Upper lobe of left lung (tissue), 4 donors: ENCODE data around the gene PCDH12.

Experiments used
- EP300 ChIP-seq, 4 donors: sonication (generic); formaldehyde crosslinking; IDR thresholded peaks; one replicate each; pipeline ENCODE4 v1.5.1; 2017; ENCODE audit warnings: antibody characterized with exemption in 4 of 4, control low read depth in 2 of 4
- POLR2A ChIP-seq, 4 donors: fragments of 450-650 bp; IDR thresholded peaks; one replicate each; pipeline ENCODE4 v1.5.1; 2016 to 2017; ENCODE audit warnings: antibody characterized with exemption in 4 of 4, mild to moderate bottlenecking in 2 of 4
- POLR2AphosphoS5 ChIP-seq, 2 donors: sonication (generic); formaldehyde crosslinking; IDR thresholded peaks; one replicate each; pipeline ENCODE4 v1.5.1; 2017; ENCODE audit warnings: antibody characterized with exemption in 2 of 2
- TF ChIP-seq, protein P1 (sequence below), 6 experiments: fragments of 450-650 bp in 4 of 6; fragments of 200-600 bp in 2 of 6; sonication (generic) in 2 of 6; IDR thresholded peaks; one replicate each; pipeline ENCODE4 v1.5.1; 2016 to 2019; ENCODE audit warnings: antibody characterized with exemption in 6 of 6

DNA sequence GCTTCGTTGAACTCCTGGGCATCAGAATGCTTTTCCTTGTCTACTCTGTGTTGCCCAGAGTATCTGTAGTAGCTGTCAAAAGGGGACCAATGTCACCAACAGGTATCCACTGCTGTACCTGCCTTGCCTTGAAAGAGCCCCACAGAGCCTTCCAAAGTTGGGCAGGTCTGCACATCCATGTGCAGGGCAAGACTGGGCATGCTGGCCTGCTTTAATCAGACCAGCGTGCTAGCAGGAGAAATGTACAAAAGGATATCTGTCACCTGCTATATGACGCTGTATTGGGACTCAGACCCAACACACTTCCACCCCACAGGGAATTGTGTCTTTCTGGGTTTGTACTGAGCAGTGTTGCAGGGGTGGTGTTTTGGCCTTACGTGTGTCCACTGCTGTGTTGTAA is 22.5 kb downstream of the PCDH12 start:
- TF ChIP-seq, protein P1, sequence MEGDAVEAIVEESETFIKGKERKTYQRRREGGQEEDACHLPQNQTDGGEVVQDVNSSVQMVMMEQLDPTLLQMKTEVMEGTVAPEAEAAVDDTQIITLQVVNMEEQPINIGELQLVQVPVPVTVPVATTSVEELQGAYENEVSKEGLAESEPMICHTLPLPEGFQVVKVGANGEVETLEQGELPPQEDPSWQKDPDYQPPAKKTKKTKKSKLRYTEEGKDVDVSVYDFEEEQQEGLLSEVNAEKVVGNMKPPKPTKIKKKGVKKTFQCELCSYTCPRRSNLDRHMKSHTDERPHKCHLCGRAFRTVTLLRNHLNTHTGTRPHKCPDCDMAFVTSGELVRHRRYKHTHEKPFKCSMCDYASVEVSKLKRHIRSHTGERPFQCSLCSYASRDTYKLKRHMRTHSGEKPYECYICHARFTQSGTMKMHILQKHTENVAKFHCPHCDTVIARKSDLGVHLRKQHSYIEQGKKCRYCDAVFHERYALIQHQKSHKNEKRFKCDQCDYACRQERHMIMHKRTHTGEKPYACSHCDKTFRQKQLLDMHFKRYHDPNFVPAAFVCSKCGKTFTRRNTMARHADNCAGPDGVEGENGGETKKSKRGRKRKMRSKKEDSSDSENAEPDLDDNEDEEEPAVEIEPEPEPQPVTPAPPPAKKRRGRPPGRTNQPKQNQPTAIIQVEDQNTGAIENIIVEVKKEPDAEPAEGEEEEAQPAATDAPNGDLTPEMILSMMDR (IDR thresholded peaks at IDR 0.05), result no peak
- no peak for TF ChIP-seq POLR2A (IDR thresholded peaks at IDR 0.05)
- TF ChIP-seq POLR2AphosphoS5 (IDR thresholded peaks at IDR 0.05), result no peak
- no peak for TF ChIP-seq EP300 (IDR thresholded peaks at IDR 0.05)
